Activated CD4-positive, alpha-beta T cell treated with anti-CD3 and anti-CD28 coated beads, Interleukin-2, amount 10 ng/mL, durations not matched to agents 7 days and 5 days (primary cell): ENCODE results near the gene ETV3. TPM values are rescaled to one million over a fixed set of nuclear protein-coding genes. Genes with fewer than 3 reads are reported as not detected.
"Not testable (repeated sequence)": the region's sequence is repeated elsewhere in the genome, so short reads cannot be mapped to it uniquely, and the experiment has no call there.

Source experiments
- CTCF ChIA-PET: fragments of 350-600 bp; sonication (Branson Sonifier 250); formaldehyde crosslinking; loops from one replicate; lab custom pipeline; 2021; ENCODE audit warnings: antibody characterized with exemption; lab: Charles Lee
- POLR2A ChIA-PET: fragments of 350-600 bp; sonication (Branson Sonifier 250); formaldehyde crosslinking; loops from one replicate; lab custom pipeline; 2021; ENCODE audit warnings: antibody characterized with exemption; lab: Charles Lee
- DNase-seq: peaks from one replicate; pipeline ENCODE4 v3.0.0-alpha.2; 2020
- H3K27ac Mint-ChIP-seq: one replicate; pipeline ENCODE4 v1.8.0; 2021; ENCODE audit warnings: mild to moderate bottlenecking, moderate library complexity, mixed read lengths
- H3K27me3 Mint-ChIP-seq: one replicate; pipeline ENCODE4 v1.8.0; 2021; ENCODE audit warnings: mixed read lengths
- H3K36me3 Mint-ChIP-seq: one replicate; pipeline ENCODE4 v1.8.0; 2021; ENCODE audit warnings: low read depth, mixed read lengths
- H3K4me1 Mint-ChIP-seq: one replicate; pipeline ENCODE4 v1.8.0; 2021; ENCODE audit warnings: mixed read lengths
- H3K4me3 Mint-ChIP-seq: one replicate; pipeline ENCODE4 v1.8.0; 2021; ENCODE audit warnings: mild to moderate bottlenecking, moderate library complexity, mixed read lengths
- H3K9me3 Mint-ChIP-seq: one replicate; pipeline ENCODE4 v1.8.0; 2021; ENCODE audit warnings: mixed read lengths
- total RNA-seq, 2 experiments: library from RNA; stranded (reverse); gene quantifications; one replicate each; pipeline ENCODE4 v1.2.3, GENCODE V29; 2021

The ETV3 gene
- 10 to 100 TPM; 33.3 to 37.5 TPM for total RNA-seq

DNA sequence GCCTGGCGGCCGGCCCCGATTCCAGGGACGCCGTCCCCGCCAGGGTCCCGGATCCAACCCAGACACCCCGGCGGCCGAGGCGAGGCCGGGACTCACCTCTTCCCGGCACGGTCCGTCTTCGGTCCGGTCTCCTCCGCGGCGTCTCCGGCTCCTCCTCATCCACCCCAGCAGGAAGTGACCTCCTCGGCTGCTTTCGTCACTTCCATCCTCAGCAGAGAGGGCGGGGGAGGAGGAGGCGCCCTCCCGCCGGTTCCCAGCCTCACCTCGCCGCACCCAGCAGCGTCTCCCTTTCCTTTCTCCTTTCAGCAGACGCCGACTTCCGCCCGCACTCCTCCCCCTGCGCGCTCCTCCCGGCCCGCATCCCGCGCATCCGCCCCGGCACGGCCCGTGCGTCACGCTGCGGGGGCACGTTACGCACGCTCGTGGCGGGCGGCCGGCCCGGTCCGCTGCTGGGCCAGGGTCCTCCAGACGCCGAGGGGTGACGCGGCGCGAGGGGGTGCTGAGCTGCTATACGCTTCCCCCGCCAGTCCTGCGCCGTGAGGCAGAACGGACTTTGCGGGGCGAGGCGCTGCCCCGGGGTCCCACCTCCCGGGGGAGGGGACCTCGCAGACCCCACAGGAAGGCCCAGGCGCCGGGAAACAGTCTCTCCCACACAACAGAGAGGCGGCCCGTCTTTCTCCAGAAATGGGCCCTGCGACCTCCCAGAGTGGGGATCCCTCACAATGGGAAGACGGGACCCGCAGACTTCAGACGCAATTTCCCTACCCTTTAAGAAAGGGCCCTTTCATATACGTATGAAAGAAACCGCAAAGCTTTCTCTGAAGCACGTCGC, at the start of gene ETV3:
Gene ETV3 (minus strand): TSS at position 176 of the 832 bp plus-strand sequence. CDS start 2,043 bp downstream, outside the sequence.
- peaks cover 3% of the 10 kb centered on the region for H3K27me3 Mint-ChIP-seq
- DNase-seq: peak; percentile 92
- peaks cover 51% of the 10 kb centered on the region for H3K4me1 Mint-ChIP-seq
- H3K36me3 Mint-ChIP-seq: peaks cover 34% of the 10 kb centered on the region
- H3K4me3 Mint-ChIP-seq: peak within 1 kb of the TSS; percentile 94
- H3K9me3 Mint-ChIP-seq: no peaks in the 10 kb centered on the region
- CTCF ChIA-PET: interaction anchor here (0.9 to 4.7 kb wide), 3 partner anchors 18 to 48 kb away, joined by 3 to 14 read pairs (median 13); no protein-coding TSS in a partner anchor
- POLR2A ChIA-PET: no interaction called here
- peak within 1 kb of the TSS; percentile 91 for H3K27ac Mint-ChIP-seq

DNA sequence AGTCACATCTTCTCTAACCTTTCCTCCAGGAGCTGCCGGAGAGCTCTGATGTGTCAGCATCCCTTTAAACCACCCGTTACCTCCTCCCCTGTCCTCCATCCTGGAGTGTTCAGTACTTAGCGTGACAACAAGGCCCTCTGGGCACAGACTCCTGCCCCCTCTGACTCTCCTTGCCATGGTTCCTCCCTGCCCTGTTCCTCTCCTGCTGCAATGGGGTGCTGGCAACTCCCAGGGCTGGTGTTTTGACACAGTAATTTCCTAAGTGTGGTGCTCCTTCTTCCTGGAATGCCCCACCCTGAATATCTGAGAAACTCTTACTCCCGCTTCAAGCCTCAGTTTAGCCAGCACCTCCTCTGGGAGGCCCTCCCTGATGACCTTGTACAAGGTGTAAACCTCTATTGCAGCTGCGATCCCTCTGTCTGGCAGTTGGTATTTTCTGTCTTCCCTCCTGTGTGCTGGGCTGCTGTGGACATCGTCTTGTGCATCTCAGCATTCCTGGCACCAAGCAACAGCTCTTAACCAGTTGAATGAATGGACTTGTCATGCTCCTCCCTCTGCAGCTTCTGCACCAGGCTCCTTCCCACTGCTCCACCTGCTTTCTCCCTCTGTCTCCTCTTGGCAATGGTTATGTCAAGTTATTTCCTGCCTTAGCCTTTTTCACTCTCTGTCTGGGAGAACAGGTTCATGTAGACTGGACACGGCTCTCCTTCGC, 48.2 kb upstream of the ETV3 start:
- ChIA-PET POLR2A (interaction anchor here (0.6 kb wide), 1 partner anchor 22 kb away, joined by 3 read pairs; no protein-coding TSS in a partner anchor), CTCF (interaction anchor here (1.2 to 2.3 kb wide), 2 partner anchors 10 to 21 kb away, joined by 3 to 5 read pairs; no protein-coding TSS in a partner anchor)
- no peak overlapping the region for H3K4me3 Mint-ChIP-seq
- H3K36me3 Mint-ChIP-seq: no peaks in the 10 kb centered on the region
- no peaks in the 10 kb centered on the region for H3K9me3 Mint-ChIP-seq
- DNase-seq: no peak
- H3K4me1 Mint-ChIP-seq: no peaks in the 10 kb centered on the region
- peaks cover 8% of the 10 kb centered on the region for H3K27me3 Mint-ChIP-seq
- no peak overlapping the region for H3K27ac Mint-ChIP-seq

DNA sequence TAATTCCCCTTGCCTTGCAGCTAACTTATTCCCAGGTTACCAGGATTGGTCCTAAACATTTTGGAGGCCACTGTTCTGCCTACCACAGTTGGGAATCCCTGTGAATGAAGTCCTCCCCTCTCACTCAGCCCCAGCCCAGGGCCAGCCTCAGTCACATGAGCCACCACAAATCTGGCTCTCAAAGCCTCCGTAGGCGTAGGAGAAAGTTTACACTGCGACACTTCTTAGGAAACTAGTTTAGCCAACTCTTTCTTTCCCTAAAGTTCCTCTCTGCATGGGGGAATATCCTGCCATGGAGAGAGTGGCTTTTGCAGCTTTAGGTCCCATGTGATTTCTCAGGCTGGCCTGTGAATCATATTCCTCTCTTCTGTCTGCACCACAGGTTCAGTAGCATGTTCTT, 45.7 kb upstream of the ETV3 start:
- no peak overlapping the region for H3K27ac Mint-ChIP-seq
- CTCF ChIA-PET: interaction anchor here (1.3 kb wide), 1 partner anchor 10 kb away, joined by 6 read pairs; no protein-coding TSS in a partner anchor
- H3K4me1 Mint-ChIP-seq: no peaks in the 10 kb centered on the region
- no peaks in the 10 kb centered on the region for H3K36me3 Mint-ChIP-seq
- H3K9me3 Mint-ChIP-seq: no peaks in the 10 kb centered on the region
- H3K27me3 Mint-ChIP-seq: peaks cover 13% of the 10 kb centered on the region
- DNase-seq: no peak
- no peak overlapping the region for H3K4me3 Mint-ChIP-seq
- POLR2A ChIA-PET: no interaction called here

DNA sequence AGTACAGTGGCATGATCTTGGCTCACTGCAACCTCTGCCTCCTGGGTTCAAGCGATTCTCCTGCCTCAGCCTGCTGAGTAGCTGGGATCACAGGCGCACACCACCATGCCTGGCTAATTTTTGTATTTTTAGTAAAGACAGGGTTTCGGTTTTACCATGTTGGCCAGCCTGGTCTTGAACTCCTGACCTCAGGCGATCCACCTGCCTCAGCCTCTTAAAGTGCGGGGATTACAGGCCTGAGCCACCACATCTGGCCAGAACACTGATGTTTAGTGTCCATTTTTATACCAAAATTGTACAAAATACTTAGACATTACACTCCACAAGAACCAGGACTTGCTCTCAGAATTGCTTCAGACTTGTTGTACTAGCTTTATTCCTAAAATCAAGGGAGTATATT, 44.2 kb upstream of the ETV3 start:
- CTCF ChIA-PET: interaction anchor here (1.2 to 1.5 kb wide), 2 partner anchors 14 to 92 kb away, joined by 4 read pairs; no protein-coding TSS in a partner anchor
- H3K9me3 Mint-ChIP-seq, DNase-seq, H3K4me3 Mint-ChIP-seq, H3K36me3 Mint-ChIP-seq, H3K27ac Mint-ChIP-seq, H3K4me1 Mint-ChIP-seq, POLR2A ChIA-PET: not testable (repeated sequence)
- peaks cover 22% of the 10 kb centered on the region for H3K27me3 Mint-ChIP-seq

DNA sequence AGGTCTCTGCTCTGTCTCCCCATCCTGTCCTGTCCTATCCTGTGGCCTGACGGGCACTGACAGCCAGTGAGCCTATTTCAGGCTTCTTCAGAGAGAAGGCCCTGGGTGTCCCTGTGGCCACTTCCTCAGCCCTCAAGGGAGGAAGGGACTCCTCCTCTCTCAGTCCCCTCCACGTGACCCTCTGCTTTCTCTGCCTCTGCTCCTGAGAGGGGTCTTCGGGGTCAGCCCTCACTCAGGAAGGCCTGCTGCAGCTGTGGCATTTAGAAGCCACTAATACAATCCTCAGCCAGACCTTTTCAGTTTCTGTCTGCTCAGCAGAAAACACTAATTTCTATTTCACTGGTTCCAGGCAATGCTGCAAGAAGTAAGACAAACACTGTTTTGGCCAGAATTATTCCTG, 43.6 kb upstream of the ETV3 start:
- Mint-ChIP-seq H3K27ac (no peak overlapping the region), H3K27me3 (peaks cover 26% of the 10 kb centered on the region)

DNA sequence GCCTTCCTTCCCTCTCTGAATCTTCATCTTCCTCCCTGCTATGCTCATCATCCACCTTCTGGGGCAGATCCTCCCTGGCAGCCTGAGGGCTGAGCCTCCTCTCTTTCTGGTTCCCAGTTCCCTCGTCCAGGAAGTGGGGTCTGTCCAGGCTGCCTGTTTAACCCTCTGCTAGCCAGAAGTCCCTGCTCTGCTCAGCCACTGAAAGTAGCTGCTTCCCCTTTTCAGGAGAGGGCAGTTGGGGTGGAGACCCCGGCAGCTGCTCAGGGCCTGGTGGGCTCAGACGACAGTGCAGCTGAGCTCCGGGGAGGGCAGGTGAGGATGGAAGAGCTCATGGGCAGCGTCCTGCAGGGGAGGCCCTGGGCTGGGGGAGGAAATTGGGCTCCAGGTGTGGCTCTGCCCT, 43.1 kb upstream of the ETV3 start:
- Mint-ChIP-seq H3K27me3 (peaks cover 26% of the 10 kb centered on the region), H3K36me3 (no peaks in the 10 kb centered on the region), H3K4me1 (no peaks in the 10 kb centered on the region), H3K27ac (no peak overlapping the region), H3K9me3 (no peaks in the 10 kb centered on the region), H3K4me3 (no peak overlapping the region)
- DNase-seq: no peak
- POLR2A ChIA-PET: no interaction called here
- CTCF ChIA-PET: interaction anchor here (1.5 kb wide), 1 partner anchor 305 kb away, joined by 3 read pairs; no protein-coding TSS in a partner anchor

More for the DNA sequence above, 43.6 kb upstream of the ETV3 start:
- Mint-ChIP-seq H3K4me3 (no peak overlapping the region), H3K36me3 (no peaks in the 10 kb centered on the region), H3K9me3 (no peaks in the 10 kb centered on the region), H3K4me1 (no peaks in the 10 kb centered on the region)
- DNase-seq: no peak
- ChIA-PET POLR2A (no interaction called here), CTCF (interaction anchor here (1.5 kb wide), 2 partner anchors 14 to 304 kb away, joined by 3 to 4 read pairs; no protein-coding TSS in a partner anchor)

DNA sequence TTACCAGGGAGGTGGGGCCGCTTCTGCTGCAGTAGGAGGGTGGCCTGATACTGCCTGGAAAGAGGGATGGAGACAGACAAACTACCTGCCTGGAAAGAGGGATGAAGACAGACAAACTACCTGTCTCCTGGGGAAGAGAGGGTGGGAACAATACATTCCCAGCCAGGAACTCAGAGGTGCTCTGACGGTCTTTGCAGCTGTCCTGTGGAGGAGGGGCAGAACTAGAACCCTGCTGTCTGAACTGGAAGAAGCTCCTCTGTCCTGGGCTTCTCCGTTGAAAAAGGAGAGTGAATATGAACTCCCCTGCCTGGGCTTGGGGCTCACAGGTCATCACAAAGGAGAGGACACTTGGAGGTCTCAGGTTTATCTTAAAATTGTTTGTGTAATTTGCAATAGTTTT, 40.3 kb upstream of the ETV3 start:
- no peak for DNase-seq
- H3K9me3 Mint-ChIP-seq: no peaks in the 10 kb centered on the region
- POLR2A ChIA-PET: no interaction called here
- H3K27me3 Mint-ChIP-seq: peaks cover 30% of the 10 kb centered on the region
- no peak overlapping the region for H3K27ac Mint-ChIP-seq
- CTCF ChIA-PET: interaction anchor here (2.3 kb wide), 1 partner anchor 88 kb away, joined by 6 read pairs; no protein-coding TSS in a partner anchor
- no peaks in the 10 kb centered on the region for H3K36me3 Mint-ChIP-seq
- no peak overlapping the region for H3K4me3 Mint-ChIP-seq
- H3K4me1 Mint-ChIP-seq: no peaks in the 10 kb centered on the region

DNA sequence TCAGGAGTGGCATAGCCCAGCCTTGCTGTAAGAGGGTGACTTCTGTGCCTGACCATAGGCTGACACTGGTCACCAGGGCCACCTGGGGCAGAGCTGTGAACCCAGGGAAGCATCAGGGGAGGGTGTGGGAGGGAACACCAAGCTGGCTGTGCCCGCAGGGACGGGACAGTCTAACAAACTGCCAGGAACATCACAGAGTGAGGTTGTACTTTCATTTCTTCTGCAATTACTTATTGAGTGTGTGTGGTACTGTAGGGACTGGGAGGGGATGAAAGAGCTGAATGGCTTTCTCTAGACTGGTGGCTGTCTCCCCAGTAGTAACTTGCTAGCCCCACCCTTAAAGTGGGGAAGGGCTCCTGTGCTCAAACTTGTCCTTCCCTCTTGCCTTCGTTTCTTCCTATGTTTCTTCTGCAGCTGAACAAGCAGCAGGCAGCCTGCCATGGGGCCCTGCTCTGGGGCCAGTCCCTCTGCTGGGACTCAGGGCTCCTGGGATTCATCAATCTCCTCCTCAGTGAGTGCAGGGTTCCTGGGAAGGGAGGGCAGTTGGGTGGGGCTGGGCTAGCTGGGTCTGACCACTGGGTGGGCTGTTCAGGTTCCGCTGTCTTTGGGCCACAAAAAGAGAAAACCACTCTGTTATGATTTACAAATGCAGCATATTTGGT, 39.7 kb upstream of the ETV3 start:
- Mint-ChIP-seq H3K36me3 (no peaks in the 10 kb centered on the region), H3K4me1 (no peaks in the 10 kb centered on the region), H3K27ac (no peak overlapping the region), H3K9me3 (no peaks in the 10 kb centered on the region), H3K27me3 (peaks cover 30% of the 10 kb centered on the region), H3K4me3 (no peak overlapping the region)
- ChIA-PET CTCF (interaction anchor here (2.3 kb wide), 1 partner anchor 88 kb away, joined by 6 read pairs; no protein-coding TSS in a partner anchor), POLR2A (no interaction called here)
- no peak for DNase-seq

DNA sequence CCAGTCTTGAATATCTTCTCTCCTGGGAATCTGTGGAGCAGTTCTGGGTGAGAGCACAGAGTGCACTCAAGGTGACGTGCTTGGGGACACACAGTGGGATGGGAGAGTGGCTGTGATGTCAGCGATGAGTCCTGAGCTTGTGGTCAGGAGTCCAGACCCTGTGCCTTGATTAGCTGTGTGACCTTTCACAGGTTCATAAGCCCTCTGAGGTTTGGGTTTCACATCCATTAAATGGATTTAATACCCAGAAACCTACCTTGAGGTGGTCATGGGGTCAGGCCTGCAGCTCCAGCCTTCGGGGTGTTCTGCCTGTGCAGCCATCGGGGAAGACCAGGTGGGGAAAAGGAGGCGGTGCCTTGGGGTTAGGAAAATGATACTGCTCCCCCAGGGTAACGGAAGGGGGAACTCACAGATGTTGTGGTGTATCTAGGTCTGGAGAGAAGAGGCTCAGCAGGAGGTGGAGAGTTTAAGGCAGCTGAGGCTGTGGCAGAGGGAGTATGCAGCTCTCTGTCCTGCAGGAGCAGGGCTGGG, 38.5 kb upstream of the ETV3 start:
- Mint-ChIP-seq H3K27ac (no peak overlapping the region), H3K4me3 (no peak overlapping the region), H3K9me3 (no peaks in the 10 kb centered on the region), H3K36me3 (no peaks in the 10 kb centered on the region), H3K4me1 (no peaks in the 10 kb centered on the region), H3K27me3 (peaks cover 34% of the 10 kb centered on the region)
- ChIA-PET POLR2A (no interaction called here), CTCF (interaction anchor here (0.9 to 2.3 kb wide), 2 partner anchors 32 to 86 kb away, joined by 3 to 6 read pairs; no protein-coding TSS in a partner anchor)
- no peak for DNase-seq

DNA sequence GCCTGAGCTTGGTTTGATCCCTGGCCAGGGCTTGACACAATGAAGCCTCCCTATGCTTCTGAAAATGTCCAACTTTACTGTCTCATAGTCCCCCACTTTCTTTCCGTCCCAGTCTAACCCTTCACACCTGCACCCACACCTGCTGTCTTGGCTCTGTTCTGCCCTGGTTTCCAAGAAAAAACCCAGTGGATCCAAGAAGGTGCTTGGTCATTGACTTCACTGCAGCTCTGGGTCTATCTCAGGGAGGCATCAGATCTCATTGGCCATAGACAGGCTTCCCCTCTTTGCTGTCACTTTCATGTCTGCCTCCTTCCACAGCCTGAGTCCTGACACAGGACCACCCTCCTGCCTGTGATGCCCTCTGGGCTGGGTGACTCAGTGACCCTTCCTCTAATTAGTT, 37.8 kb upstream of the ETV3 start:
- Mint-ChIP-seq H3K36me3 (no peaks in the 10 kb centered on the region), H3K9me3 (no peaks in the 10 kb centered on the region), H3K4me1 (no peaks in the 10 kb centered on the region), H3K27ac (no peak overlapping the region), H3K27me3 (peaks cover 36% of the 10 kb centered on the region), H3K4me3 (no peak overlapping the region)
- CTCF ChIA-PET: interaction anchor here (0.9 to 3.1 kb wide), 4 partner anchors 20 to 86 kb away, joined by 3 to 11 read pairs (median 4); no protein-coding TSS in a partner anchor
- POLR2A ChIA-PET: no interaction called here
- DNase-seq: no peak

DNA sequence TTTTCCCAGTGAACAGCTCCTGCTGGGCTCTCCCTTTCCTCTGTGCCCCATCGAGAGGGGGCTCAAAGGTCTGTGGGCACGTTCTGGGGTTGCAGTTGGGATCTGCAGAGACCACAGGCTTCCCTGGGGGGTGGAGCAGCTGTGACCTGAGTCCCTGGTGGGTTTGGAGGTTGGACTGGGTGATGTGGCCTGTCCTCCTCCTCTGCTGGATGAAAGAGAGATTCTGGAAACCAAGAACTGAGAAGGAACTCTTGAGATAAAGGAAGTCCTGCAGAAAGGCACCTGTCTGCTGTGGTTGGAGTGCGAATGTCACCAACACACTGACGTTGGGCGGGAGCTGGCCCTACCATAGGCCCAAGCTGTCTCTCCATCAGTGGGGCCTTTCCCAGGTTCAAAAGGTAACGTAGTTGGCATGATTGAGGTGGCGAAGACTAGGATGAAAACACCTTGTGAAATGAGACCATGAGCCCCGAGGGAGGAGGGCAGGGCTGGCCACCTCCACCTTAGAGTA, 35.8 kb upstream of the ETV3 start:
- no peaks in the 10 kb centered on the region for H3K4me1 Mint-ChIP-seq
- no peak overlapping the region for H3K27ac Mint-ChIP-seq
- ChIA-PET POLR2A (no interaction called here), CTCF (interaction anchor here (1.7 to 3.1 kb wide), 2 partner anchors 10 to 83 kb away, joined by 6 to 11 read pairs; no protein-coding TSS in a partner anchor)
- DNase-seq: no peak
- H3K36me3 Mint-ChIP-seq: no peaks in the 10 kb centered on the region
- H3K27me3 Mint-ChIP-seq: peaks cover 32% of the 10 kb centered on the region
- H3K4me3 Mint-ChIP-seq: no peak overlapping the region
- no peaks in the 10 kb centered on the region for H3K9me3 Mint-ChIP-seq

DNA sequence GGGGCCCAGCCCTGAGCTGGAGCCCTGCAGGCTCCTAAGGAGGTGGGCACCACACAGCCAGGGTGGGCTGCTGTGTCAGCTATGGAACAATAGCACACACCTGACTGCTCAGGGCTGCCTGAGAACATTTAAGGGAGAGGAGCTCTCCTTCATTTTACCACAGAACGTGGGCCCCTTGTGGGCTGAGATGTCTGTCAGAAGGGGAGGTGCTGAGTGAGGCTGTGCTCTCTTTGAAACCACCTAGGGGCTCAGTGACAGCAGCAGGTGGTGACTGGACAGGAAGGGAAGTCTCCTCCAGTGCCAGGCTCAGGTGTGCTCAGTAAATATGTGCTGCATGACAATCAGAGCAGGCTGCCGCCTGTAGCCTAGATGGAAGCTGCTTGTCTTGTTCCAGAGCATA, 35.0 kb upstream of the ETV3 start:
- CTCF ChIA-PET: interaction anchor here (1.7 to 3.1 kb wide), 2 partner anchors 11 to 83 kb away, joined by 6 to 11 read pairs; no protein-coding TSS in a partner anchor

More for the DNA sequence above, 35.0 kb upstream of the ETV3 start:
- H3K27ac Mint-ChIP-seq, H3K36me3 Mint-ChIP-seq, H3K9me3 Mint-ChIP-seq, POLR2A ChIA-PET, H3K4me1 Mint-ChIP-seq, DNase-seq, H3K4me3 Mint-ChIP-seq: not testable (repeated sequence)
- peaks cover 32% of the 10 kb centered on the region for H3K27me3 Mint-ChIP-seq
